ENCODE results near the gene PLA2G7.
A peak's percentile ranks its signal among the peaks of the same experiment; 100 is the strongest.

The PLA2G7 gene

GRCh38 chr6:46734867-46735719, at the start of gene PLA2G7:
PLA2G7 (minus strand) TSS chr6:46735375; CDS start chr6:46722891, 12,484 bp downstream.
- ATAC-seq = peak; percentile 54; the same call in 2 of the 3 replicates
- TF ChIP-seq ZFP3 (CRISPR knock-in tag; IDR thresholded peaks at IDR 0.05) = no peak
- no peak for TF ChIP-seq ISL1 (CRISPR knock-in tag; IDR thresholded peaks at IDR 0.05)
- TF ChIP-seq PPARA (CRISPR knock-in tag; IDR thresholded peaks at IDR 0.05; ENCODE audit: borderline replicate concordance) = no peak
- TF ChIP-seq TOX (CRISPR knock-in tag; IDR thresholded peaks at IDR 0.05; ENCODE audit: borderline replicate concordance) = no peak
- no peak for TF ChIP-seq CSDC2 (CRISPR knock-in tag; IDR thresholded peaks at IDR 0.05)
- TF ChIP-seq ZC3H10 (CRISPR knock-in tag; IDR thresholded peaks at IDR 0.05) = no peak
- TF ChIP-seq SNAI2 (CRISPR knock-in tag; IDR thresholded peaks at IDR 0.05) = no peak
- no peak for TF ChIP-seq ZNF8 (CRISPR knock-in tag; IDR thresholded peaks at IDR 0.05)
- no peak for TF ChIP-seq ZNF70 (CRISPR knock-in tag; IDR thresholded peaks at IDR 0.05)
- no peak for TF ChIP-seq OSR1 (CRISPR knock-in tag; IDR thresholded peaks at IDR 0.05)
- TF ChIP-seq GLIS3 (CRISPR knock-in tag; IDR thresholded peaks at IDR 0.05) = no peak
- no peak for TF ChIP-seq RARB (CRISPR knock-in tag; IDR thresholded peaks at IDR 0.05)
- TF ChIP-seq ZNF565 (CRISPR knock-in tag; conservative IDR thresholded peaks at IDR 0.05; ENCODE audit: low read depth) = no peak
- TF ChIP-seq TSHZ2 (CRISPR knock-in tag; IDR thresholded peaks at IDR 0.05) = no peak
- no peak for TF ChIP-seq PATZ1 (CRISPR knock-in tag; IDR thresholded peaks at IDR 0.05; ENCODE audit: borderline replicate concordance)

- TF ChIP-seq CSRNP3 (CRISPR knock-in tag; IDR thresholded peaks at IDR 0.05) (no peak), ZC3H10 (CRISPR knock-in tag; IDR thresholded peaks at IDR 0.05) (no peak), CSDC2 (CRISPR knock-in tag; IDR thresholded peaks at IDR 0.05) (no peak), SNAI2 (CRISPR knock-in tag; IDR thresholded peaks at IDR 0.05) (no peak), TCF4 (CRISPR knock-in tag; IDR thresholded peaks at IDR 0.05; ENCODE audit: borderline replicate concordance) (no peak), ZFP3 (CRISPR knock-in tag; IDR thresholded peaks at IDR 0.05) (no peak), TOX (CRISPR knock-in tag; IDR thresholded peaks at IDR 0.05; ENCODE audit: borderline replicate concordance) (no peak), PATZ1 (CRISPR knock-in tag; IDR thresholded peaks at IDR 0.05; ENCODE audit: borderline replicate concordance) (no peak), TSHZ2 (CRISPR knock-in tag; IDR thresholded peaks at IDR 0.05) (no peak), OSR1 (CRISPR knock-in tag; IDR thresholded peaks at IDR 0.05) (no peak), RARB (CRISPR knock-in tag; IDR thresholded peaks at IDR 0.05) (no peak), BACH2 (CRISPR knock-in tag; IDR thresholded peaks at IDR 0.05; ENCODE audit: borderline replicate concordance) (no peak), ISL1 (CRISPR knock-in tag; IDR thresholded peaks at IDR 0.05) (no peak)
Measured at GRCh38 chr6:46784535-46784934, 49.4 kb upstream of the PLA2G7 start.

More at GRCh38 chr6:46784535-46784934, 49.4 kb upstream of the PLA2G7 start:
- ATAC-seq = no peak
